ENCODE measurements around the gene RIN1.

DNA sequence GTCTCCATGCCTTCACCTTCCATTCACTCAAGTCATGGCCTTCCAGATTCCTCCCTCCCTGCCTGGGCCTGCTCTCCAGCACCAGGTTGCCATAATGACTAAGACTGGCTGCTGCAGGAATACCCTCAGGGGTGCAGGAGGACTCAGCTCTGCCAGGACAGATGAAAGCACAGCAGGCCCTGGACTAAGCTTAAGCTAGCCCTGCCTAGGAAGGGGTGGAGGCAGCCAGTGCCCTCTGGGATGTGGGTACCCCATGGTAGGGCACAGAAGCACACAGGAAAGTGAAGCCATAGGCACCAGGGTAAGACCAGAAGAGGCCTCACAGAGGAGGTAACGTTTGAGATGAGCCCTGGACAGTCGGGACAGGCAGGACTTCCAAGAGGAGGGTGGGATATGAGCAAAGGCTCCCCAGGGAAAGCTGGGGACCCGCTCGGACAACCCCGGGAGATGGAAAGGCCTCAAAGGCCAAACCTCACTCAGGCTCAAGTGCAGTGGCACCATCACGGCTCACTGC, 3.0 kb upstream of the RIN1 start:
- TF ChIP-seq TAF1 (IDR thresholded peaks at IDR 0.05; ENCODE audit: borderline replicate concordance, insufficient read depth, low read length) (no peak), POLR2AphosphoS5 (IDR thresholded peaks at IDR 0.05; ENCODE audit: low read depth, low read length) (no peak), SIN3A (IDR thresholded peaks at IDR 0.05; ENCODE audit: borderline replicate concordance, insufficient read depth, low read length) (no peak), FOXP2 (optimal IDR thresholded peaks at IDR 0.05; ENCODE audit: borderline replicate concordance, extremely low read depth, extremely low read length, insufficient read depth) (no peak)
- TF ChIP-seq, protein P1, sequence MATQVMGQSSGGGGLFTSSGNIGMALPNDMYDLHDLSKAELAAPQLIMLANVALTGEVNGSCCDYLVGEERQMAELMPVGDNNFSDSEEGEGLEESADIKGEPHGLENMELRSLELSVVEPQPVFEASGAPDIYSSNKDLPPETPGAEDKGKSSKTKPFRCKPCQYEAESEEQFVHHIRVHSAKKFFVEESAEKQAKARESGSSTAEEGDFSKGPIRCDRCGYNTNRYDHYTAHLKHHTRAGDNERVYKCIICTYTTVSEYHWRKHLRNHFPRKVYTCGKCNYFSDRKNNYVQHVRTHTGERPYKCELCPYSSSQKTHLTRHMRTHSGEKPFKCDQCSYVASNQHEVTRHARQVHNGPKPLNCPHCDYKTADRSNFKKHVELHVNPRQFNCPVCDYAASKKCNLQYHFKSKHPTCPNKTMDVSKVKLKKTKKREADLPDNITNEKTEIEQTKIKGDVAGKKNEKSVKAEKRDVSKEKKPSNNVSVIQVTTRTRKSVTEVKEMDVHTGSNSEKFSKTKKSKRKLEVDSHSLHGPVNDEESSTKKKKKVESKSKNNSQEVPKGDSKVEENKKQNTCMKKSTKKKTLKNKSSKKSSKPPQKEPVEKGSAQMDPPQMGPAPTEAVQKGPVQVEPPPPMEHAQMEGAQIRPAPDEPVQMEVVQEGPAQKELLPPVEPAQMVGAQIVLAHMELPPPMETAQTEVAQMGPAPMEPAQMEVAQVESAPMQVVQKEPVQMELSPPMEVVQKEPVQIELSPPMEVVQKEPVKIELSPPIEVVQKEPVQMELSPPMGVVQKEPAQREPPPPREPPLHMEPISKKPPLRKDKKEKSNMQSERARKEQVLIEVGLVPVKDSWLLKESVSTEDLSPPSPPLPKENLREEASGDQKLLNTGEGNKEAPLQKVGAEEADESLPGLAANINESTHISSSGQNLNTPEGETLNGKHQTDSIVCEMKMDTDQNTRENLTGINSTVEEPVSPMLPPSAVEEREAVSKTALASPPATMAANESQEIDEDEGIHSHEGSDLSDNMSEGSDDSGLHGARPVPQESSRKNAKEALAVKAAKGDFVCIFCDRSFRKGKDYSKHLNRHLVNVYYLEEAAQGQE (IDR thresholded peaks at IDR 0.05; ENCODE audit: insufficient read depth in 1 of 2, low read depth in 2 of 2, low read length in 2 of 2), result no peak
